Stimulated activated CD4-positive, alpha-beta T cell treated with anti-CD3 and anti-CD28 coated beads, Interleukin-12 subunit alpha, Interleukin-12 subunit beta, amount 100 ng/mL, for 4 hours (primary cell): ENCODE data around the gene WNT2B.

ENCODE experiments used
- DNase-seq: peaks from one replicate; pipeline ENCODE4 v3.0.0-alpha.2; 2020

WNT2B gene

DNA sequence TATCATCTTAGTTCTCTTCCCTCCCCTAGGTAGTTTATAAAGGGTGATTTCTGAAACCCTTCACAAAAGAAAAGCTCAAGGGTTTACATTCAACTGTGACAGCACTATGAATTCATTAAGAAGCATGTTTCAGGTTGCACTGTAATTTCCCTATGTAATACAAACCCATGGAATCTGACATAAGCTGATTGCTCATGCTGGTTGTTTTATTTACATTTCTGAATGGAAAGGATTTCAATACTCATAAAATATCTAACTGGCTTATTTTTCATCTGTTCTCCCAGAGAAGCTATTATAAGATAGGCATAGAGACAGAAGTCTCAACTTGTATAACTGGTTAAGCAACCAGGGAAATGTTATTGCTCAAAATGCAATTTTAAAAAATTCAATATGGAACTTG lies 20.5 kb downstream of the WNT2B start:
- DNase-seq: no peak

DNA sequence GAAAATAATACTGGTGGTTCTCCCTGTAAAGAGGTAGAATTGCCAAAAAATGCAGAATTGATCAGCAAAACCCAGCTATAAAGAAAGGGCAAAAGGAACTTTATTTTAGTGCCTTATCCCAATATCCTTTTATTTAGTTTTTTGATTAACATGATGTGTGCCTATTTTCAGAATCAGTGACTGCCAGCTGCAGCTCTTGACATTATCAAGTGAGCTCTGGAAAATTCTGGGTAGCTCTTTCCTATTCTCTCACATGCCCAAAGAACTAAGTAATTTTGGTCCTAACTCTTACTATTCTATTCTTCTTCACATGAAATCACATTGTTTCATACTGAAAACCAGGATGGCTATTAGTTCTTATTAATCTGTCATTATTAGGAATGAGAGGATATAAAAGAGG lies 22.1 kb downstream of the WNT2B start:
- DNase-seq: no peak

DNA sequence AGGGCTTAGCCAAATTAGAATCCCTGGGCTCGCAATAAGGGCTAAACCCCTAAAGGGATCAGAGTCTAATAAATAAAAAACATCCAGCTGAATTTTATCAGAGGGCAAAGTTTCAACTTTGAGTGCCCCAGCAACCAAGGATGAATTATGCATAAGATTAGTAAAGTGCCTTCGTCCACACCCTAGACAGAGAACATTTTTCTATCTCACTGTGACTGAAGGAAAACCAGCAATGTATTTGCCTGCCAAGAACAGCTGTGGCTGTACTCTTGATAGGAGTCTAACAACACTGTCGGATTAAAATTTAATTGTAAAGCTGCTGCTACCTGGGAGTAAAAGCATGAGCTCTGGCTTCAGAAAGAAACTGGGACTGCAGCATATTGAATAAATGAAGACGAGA lies 23.3 kb downstream of the WNT2B start:
- no peak for DNase-seq

DNA sequence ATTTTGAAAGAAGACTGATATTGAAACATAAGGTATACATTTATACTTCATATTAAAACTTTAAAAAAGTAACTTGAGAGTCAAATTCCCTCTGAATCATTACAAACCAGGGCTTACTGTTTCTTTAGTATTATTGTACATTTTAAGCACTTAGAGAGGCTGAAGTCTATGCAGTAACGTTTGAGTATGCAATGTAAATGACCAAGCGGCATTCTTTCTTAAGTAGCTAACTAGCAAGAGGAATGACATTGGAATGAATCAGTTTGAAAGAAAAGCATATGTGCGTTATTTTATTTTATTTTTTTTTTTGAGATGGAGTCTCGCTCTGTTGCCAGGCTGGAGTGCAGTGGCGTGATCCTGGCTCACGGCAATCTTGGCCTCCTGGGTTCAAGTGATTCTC lies 24.3 kb downstream of the WNT2B start:
- DNase-seq: no peak

DNA sequence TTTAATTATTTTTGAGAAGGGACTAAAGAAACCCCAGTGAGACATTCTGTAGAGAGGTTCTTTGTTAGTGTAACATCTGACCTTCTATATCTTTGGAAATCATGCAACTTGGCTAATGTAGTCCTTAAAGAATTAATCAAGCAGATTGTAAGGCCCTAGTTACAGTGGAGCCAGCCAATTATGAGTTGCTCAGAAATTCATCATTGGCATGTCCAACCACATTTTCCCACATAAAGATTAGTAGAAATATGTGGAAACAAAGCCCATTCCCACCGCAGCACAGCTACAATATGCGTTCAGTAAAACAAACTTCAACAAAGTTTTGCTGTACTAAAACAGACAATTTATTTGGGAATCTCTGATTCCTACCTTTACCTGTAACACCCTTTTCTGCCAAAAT lies 27.8 kb downstream of the WNT2B start:
- DNase-seq: no peak

DNA sequence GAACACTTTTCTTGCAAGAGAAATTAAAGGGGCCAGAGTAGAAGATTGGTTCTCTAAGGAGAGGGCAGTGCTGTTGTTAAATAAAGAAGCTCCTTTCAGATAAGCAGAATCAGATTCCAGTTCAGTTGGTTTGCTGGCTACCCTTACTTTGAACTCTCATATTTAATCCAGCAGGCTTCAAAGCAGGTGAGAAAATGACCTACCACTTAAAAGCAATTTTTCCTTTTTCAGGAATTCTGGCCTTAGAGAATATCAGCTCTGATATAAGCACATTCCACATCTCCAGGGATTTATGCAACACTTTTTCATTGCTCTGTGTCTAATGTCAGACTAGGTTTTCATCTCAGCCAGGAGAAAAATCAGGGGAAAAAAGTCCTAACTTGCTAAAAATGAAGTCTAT lies 28.7 kb downstream of the WNT2B start:
- no peak for DNase-seq

DNA sequence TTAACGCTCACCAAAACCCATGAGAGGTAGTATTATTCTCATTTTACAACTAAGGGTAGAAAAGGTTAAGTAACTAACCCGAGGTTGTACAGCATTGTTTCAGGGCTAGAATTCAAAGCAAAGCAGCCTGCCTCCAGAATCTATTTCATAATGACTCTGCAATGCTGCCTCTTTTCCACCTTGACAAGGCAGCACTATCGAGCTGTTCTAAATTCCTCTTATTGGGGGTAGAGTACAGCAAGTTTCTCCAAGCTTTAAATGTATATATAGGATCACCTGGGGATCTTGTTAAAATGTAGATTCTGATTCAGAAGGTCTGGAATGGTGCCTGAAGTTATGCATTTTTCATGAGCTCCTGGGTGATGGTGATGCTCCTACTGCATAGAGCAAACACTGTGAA lies 30.1 kb downstream of the WNT2B start:
- DNase-seq: no peak

DNA sequence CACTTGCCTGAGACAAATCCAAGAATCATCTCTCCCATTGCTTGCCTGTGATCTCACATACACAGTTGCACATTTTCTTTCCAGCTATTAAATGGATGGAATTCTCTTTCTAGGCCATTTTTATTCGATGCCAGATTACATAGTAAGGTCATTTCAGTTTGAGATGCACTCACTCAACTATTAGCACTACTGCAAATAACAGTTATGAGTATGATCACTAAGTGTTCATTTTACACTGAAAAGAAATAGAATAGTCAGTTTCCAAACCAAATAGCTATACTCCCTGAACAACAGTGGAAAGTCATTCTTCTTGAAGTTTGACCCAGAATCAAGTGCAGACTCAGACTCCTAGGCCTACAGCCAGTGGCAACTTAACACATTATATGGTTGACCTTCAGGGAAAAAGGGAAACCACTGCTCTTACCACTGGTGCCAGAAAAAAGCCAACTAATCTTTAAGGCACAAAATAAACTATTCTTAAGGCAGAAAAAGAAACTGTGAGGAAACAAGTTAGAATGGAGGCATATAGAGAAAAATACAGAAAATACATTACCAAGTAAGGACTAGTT lies 31.5 kb downstream of the WNT2B start:
- DNase-seq: no peak

DNA sequence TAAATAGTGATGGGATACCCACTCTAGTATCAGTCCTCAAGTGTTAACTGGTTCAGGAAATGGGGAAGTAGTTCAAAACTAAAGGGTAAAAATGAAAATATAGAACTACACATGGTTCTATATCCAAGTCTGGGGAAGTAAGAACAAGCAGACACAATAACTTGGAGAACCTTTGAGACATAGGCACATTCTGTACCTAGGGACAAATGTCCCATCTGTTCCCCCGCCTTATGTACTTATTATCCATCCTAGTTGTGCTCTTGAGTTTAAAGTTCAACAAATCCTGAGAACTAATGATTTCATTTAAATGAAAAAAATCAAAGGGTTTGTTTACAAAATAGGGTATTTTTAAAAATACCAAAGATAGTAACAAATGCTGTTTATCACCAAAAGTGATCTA lies 32.5 kb downstream of the WNT2B start:
- no peak for DNase-seq

DNA sequence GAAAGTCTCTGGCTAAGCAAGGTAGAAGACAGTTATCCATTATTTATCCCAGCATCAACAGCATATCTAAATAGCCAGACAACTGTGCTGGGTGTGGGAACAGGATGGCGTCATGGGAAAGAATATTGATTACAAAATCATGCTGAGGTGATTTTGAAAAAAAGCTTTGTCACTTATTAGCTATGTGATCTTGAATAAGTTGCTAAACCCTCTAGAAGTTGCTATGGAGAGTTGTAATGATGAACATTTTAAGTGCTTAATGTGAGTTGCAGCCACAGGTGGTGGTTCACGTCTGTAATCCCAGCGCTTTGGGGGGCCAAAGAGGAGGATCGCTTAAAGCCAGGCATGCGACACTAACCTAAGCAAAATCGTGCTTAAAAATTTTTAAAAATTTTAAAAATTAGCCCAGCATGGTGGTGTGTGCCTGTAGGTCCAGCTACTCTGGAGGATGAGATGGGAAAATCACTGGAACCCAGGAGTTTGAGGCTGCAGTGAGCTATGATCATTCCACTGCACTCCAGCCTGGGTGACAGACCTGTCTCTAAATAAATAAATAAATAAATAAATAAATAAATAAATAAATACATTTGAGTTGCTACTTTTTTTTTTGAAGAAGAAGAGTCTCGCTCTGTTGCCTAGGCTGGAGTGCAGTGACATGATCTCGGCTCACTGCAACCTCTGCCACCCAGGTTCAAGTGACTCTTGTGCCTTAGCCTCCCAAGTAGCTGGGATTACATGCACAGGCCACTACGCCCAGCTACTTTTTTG lies 33.6 kb downstream of the WNT2B start:
- no peak for DNase-seq

DNA sequence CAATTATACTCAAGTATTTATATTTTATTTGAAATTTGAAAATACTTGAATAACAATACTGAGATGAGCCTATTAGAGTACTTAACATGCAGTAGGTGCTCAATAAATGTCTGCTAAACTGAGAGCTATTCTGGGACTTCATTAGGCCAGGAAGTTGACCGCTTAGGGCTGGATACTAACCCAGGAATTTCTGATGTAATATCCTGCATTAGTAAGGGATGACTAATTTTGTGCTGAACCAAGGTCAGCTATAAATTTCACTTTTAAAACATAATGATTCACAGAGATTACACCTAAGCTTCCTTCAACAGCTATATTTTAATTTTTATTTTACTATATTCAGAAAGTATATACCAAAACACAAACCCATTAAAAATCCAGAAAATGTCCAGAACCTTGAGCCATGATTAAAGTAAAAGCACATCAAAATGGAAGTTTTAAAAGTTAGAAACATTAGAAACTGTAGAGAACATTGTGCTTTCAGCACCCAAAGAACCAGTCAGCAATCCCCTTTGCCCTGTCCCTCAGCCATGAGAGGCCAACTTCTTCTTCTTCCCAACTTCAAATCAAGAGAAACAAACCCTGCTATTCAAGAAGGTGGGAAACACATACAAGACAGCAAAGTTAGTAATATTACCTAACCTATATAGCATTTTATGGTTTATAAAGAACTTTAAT lies 35.4 kb downstream of the WNT2B start:
- DNase-seq: no peak

DNA sequence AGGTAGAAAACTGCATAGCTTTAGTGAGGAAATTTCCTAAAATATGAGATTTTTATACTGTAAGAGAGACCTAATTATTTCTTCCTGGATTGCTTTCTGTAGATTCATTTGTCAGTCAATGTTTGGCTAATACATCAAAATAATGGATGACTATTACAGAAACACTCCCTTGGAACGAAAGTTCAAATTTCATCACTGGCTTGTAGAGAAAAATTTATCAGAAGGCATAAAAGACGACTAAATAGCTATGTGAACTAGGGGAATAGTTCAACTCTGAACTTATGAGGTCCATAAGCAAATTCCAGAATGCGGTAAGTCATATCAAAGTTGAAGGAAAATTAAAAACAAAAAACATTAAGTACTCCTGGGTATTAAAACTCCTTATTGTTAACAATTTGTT lies 36.0 kb downstream of the WNT2B start:
- DNase-seq: no peak

DNA sequence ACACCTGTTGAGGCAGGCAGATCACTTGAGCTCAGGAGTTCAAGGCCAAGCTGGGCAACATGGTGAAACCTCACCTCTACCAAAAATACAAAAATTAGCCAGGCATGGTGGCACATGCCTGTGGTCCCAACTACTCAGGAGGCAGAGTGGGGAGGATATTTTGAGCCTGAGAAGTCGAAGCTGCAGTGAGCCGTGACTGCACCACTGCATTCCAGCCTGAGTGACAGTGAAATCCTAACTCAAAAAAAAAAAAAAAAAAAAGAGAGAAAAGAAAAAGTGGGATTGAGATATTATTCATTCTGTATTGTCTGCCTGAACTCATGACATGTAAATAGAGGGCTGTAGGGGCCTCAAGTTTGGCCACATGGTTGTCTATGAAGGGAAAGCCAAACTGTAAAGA lies 37.3 kb downstream of the WNT2B start:
- no peak for DNase-seq

DNA sequence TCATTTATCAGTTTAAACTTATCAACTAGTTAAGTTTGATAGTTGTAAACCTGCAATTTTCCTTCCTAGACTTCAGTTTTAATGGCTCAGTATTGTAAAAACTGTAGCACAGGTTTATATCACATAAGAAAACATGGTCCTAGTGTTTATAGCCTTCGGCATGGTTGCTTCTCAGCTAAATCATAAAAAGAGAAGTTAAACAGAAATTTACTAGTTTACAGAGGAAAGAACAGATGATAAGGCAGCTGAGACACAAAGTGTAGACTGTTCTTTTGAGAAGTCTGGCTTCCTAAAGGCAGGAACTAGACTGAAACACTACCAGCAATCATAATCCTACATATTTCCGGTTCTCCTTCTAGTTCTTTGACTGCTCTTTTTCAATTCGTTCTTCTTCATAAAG lies 39.8 kb downstream of the WNT2B start:
- DNase-seq: no peak

DNA sequence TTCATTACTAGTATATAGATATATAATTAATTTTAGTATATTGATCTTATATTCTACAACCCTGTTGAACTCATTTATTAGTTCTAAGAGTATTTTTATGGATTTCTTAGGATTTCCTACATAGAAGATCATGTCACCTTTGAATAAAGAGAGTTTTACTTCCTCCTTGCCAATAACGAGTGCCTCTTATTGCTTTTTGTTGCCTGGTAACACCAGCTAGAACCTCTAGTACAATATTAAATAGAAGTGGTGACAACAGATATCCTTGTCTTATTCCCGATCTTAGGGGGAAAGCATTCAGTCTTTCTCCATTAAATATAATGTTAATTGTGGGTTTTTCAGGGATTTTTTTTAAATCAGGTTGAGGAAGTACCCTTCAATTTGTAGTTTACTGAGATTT lies 40.8 kb downstream of the WNT2B start:
- DNase-seq: no peak

DNA sequence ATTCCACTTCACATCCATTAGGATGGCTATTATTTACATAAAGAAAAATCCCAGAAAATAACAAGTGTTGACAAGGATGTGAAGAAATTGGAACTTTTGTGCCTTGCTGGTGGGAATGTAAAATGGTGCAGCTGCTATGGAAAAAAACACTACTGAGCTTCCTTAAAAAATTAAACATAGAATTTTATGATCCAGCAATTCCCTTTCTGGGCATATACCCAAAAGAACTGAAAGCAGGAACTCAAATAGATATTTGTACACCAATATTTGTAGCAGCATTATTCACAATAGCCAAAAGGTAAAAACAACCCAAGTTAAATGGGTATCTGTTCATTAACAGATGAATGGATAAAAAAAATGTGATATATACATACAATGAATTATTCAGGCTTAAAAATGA lies 45.6 kb downstream of the WNT2B start:
- DNase-seq: no peak

DNA sequence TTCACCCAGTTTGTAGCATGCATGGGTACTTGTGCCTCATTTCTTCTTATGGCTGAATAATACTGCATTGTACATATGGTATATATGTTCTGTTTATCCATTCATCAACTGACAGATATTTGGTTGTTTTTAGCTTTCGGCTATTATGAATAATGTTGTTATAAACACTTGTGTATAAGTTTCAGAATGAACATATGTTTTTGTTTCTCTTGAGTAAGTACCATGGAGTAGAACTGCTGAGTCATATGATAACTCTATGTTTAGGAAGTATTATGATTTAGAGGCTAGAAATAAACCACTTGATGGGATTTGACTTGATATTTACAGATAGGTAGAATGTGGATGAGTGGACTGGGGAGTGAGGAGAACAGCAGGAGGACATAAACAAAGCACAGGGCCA lies 48.6 kb downstream of the WNT2B start:
- no peak for DNase-seq

DNA sequence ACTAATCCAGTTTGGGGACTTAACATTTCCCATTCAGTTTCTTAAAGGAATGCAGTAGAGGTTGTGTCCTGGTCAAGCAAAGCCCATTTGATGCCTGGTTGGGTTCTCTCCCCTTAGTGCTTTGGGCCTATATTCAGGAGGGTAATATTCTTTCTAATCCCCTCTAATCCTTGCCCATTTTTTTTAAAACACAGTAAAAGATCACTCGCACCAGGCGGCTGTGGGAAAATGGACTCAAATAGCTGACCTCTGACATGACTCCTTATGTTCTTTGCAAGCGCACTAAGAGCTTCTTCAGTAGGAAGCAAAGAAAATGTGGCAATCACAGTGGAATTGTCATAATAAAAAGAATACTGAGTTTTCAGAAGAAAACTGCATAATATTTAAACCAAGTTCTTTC lies 49.9 kb downstream of the WNT2B start:
- DNase-seq: no peak

DNA sequence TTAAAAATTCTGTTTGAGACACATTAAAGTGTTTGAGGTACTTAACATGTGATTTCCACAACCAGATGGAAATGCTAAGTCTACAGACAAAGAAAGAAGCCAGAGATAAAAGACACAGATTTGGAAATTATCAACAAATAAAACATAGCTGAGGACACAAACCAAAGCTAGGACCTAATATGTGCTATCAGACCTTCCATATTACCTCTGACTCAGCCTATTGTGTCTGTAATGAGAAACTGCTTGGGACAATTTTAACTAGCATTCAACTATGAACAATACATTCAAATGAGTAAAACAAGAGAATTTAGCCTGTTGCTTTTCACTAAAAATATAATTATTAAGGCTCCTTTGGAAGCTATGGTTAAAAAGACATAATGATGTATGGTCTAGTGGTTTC lies 54.6 kb downstream of the WNT2B start:
- no peak for DNase-seq

DNA sequence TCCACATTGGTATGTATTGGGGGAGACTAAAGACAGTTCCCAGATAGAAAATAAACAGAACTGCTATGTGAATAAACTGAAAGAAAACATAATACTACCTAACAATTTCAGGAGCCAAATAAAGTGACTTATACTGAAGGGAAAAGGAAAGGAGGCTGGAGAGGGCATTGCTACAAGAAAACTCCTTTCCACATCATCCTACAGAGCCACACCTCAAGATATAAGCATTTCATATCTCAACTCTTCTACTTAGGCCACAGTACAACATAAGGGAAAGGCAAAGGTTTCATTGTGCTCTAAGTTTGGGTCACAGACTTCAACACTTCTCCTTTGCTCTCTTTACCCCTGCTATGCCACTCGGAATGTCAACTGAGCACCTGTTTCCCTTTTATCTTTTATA lies 55.3 kb downstream of the WNT2B start:
- no peak for DNase-seq

DNA sequence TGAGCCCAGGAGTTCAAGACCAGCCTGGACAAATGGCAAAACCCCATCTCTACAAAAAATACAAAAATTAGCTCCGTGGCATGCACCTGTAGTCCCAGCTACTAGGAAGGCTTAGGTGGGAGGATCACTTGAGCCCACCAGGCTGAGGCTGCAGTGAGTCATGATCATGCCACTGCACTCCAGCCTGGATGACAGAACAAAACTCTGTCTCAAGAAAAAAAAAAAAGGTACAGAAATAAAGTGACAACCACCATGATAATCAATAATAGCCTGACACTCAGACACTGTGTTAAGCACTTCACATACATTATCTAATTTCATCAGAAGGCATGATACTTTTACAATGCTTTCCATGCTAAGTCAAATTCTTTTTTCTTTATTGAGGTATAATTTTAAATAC lies 57.0 kb downstream of the WNT2B start:
- DNase-seq: no peak

DNA sequence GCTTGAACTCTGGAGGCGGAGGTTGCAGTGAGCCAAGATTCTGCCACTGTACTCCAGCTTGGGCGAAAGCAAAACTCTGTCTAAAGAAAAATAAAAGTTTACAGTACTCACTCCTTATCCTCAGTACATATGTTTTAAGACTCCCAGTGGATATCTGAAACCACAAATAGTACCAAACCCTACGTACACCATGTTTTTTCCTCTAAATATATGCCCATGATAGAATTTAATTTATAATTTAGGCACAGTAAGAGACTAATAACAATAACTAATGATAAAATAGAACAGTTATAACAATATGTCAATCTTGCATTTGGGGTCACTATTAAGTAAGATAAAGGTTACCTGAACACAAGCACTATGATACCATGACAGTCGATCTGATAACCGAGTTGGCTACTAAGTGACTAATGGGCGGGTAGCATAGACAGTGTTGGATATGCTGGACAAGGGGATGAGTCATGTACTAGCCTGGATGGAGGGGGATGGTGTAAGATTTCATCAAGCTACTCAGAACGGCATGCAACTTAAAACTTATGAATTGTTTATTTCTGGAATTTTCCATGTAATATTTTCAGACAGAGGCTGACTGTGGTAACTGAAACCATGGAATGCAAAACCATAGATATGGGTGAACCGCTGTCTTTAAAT lies 66.5 kb downstream of the WNT2B start:
- no peak for DNase-seq

DNA sequence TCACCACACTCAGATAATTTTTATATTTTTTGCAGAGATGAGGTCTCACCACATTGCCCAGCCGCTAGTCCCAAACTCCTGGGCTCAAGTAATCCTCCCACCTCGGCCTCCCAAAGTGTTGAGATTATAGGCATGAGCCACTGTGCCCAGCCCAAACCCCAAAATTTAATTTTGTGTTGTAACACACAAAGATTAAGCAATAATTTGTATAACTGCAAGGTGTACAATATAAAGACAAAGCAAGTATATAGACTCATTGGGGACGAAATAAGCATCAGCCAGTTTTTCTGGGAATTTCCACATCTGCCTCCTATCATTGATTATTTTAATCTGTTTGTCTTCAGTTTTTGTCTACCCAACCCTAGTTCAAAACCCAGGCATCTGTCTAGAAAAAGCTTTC lies 67.5 kb downstream of the WNT2B start:
- no peak for DNase-seq
